Measurements from ENCODE around the gene MBOAT7. TPM values are rescaled to one million over a fixed set of nuclear protein-coding genes. Genes with fewer than 3 reads are reported as not detected.

The MBOAT7 gene
- total and polyA plus RNA-seq, 11 donors, result 9.8 to 37.3 (median 19.6) TPM

GRCh38 chr19:54201980-54202379 lies 12.6 kb upstream of the MBOAT7 start:
- ATAC-seq (no peak), DNase-seq (no peak)
- Histone ChIP-seq H3K27ac (peak overlapping the region in 5 of 12 donors; percentile 87 to 96 (median 92)), H3K9me3 (no peaks in the 10 kb centered on the region), H3K36me3 (peaks cover 2 to 59% (median 51%) of the 10 kb centered on the region in 9 donors), H3K27me3 (no peaks in the 10 kb centered on the region), H3K4me1 (peaks cover 19 to 66% (median 49%) of the 10 kb centered on the region in 12 donors), H3K4me3 (peak overlapping the region; percentile 34 to 82 (median 72))
- TF ChIP-seq CTCF (IDR thresholded peaks at IDR 0.05), result no peak
- TF ChIP-seq POLR2A (IDR thresholded peaks at IDR 0.05), result no peak
- intact Hi-C loops (cut with DNase I), result loop anchor here in 1 of 10 donors (5.0 kb wide), 1 partner anchor 35 kb away; no protein-coding TSS in a partner anchor
- WGBS, 4 donors, result 69 to 75% (median 71%) methylated on average over 13 of the region's 13 CpGs

- H3K27ac ChIP-seq, result peak overlapping the region; percentile 76 to 97 (median 91)
- no peaks in the 10 kb centered on the region for H3K9me3 ChIP-seq
- peaks cover 2 to 51% (median 43%) of the 10 kb centered on the region in 9 donors for H3K36me3 ChIP-seq
- no peak for TF ChIP-seq POLR2A (IDR thresholded peaks at IDR 0.05)
- ATAC-seq, result no peak
- 1 to 3% (median 2%) methylated on average over 22 to 28 of the region's 28 CpGs for WGBS, 4 donors
- peaks cover 19 to 60% (median 45%) of the 10 kb centered on the region in 12 donors for H3K4me1 ChIP-seq
- no peak for DNase-seq
- H3K4me3 ChIP-seq, result peak overlapping the region; percentile 34 to 82 (median 72)
- intact Hi-C loops (cut with DNase I), result loop anchor here in 1 of 10 donors (5.0 kb wide), 1 partner anchor 34 kb away; no protein-coding TSS in a partner anchor
- H3K27me3 ChIP-seq, result no peaks in the 10 kb centered on the region
Observed at GRCh38 chr19:54201172-54201701, 11.9 kb upstream of the MBOAT7 start.

- TF ChIP-seq CTCF (IDR thresholded peaks at IDR 0.05), result no peak
- no peak for TF ChIP-seq POLR2A (IDR thresholded peaks at IDR 0.05)
- intact Hi-C loops (cut with DNase I), result no loop called here
- no peak for ATAC-seq
- Histone ChIP-seq H3K4me1 (peaks cover 12 to 42% (median 30%) of the 10 kb centered on the region in 12 donors), H3K27me3 (no peaks in the 10 kb centered on the region), H3K36me3 (peaks cover 0 to 42% (median 31%) of the 10 kb centered on the region in 9 donors), H3K4me3 (no peak overlapping the region), H3K27ac (no peak overlapping the region), H3K9me3 (no peaks in the 10 kb centered on the region)
- DNase-seq, result no peak
- 71 to 82% (median 73%) methylated on average over 16 of the region's 16 CpGs for WGBS, 4 donors
Observed at GRCh38 chr19:54199401-54199800, 10.0 kb upstream of the MBOAT7 start.

DNA sequence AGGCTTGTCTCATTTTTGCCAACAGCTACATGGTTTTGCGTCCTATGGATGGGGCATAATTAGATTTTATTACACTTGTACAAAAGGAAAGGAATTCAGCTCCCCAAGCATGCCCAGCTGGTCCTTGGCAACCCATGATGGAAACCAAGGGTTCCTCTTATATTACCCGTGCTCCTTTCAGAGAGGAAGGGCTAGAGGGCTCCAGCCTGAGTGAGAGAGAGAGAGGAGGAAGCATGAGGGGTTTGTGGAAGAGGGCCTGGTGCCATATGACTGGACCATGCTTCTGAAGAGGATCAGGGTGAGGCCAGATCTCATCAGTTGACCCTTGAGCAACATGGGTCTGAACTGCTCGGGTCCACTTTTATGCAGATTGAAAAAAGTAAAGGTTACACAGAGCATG lies 7.7 kb upstream of the MBOAT7 start:
- whole genome bisulfite sequencing, 4 donors, result 82 to 90% (median 86%) methylated on average over 3 of the region's 3 CpGs
- intact Hi-C loops (cut with DNase I), result no loop called here
- H3K27ac ChIP-seq, result peak overlapping the region in 1 of 12 donors; percentile 8
- DNase-seq (no peak), ATAC-seq (no peak)
- H3K27me3 ChIP-seq, result no peaks in the 10 kb centered on the region
- TF ChIP-seq POLR2A (IDR thresholded peaks at IDR 0.05) (no peak), CTCF (IDR thresholded peaks at IDR 0.05) (no peak)
- H3K4me1 ChIP-seq, result peaks cover 6 to 21% (median 15%) of the 10 kb centered on the region in 12 donors
- H3K36me3 ChIP-seq, result peaks cover 0 to 35% (median 28%) of the 10 kb centered on the region in 9 donors
- no peaks in the 10 kb centered on the region for H3K9me3 ChIP-seq
- no peak overlapping the region for H3K4me3 ChIP-seq
